NCI-H1436 treated with DMSO at 0.1 percent for 48 hours (cell line): ENCODE data around the gene ZNF165.
"Not testable (repeated sequence)": the region's sequence is repeated elsewhere in the genome, so short reads cannot be mapped to it uniquely, and the experiment has no call there.

Experiments used
- DNase-seq: peaks from one replicate; lab custom pipeline; 2025; lab: John Stamatoyannopoulos, UW

ZNF165 gene

DNA sequence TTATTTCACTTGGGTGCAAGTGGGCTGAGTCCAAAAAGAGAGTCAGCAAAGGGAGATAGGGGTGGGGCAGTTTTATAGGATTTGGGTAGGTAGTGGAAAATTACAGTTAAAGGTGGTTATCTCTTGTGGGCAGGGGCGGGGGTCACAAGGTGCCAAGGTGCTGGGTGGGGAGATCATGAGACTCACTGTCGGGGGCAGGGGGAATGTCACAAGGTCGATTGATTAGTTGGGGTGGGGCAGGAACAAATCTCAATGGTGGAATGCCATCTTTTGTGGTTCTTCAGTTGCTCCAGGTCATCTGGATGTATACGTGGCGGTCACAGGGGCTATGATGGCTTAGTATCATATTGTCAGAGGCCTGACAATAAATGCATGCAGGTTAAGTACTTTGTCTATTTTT lies 41.9 kb downstream of the ZNF165 start:
- DNase-seq, result not testable (repeated sequence)

- DNase-seq, result peak; percentile 48
Measured at GRCh38 chr6:28124350-28124970, 44.1 kb downstream of the ZNF165 start, which contains the start of gene ZSCAN16. Gene ZSCAN16, plus strand, starts transcription at chr6:28124609. Its CDS starts 835 bp downstream, at chr6:28125444.

DNA sequence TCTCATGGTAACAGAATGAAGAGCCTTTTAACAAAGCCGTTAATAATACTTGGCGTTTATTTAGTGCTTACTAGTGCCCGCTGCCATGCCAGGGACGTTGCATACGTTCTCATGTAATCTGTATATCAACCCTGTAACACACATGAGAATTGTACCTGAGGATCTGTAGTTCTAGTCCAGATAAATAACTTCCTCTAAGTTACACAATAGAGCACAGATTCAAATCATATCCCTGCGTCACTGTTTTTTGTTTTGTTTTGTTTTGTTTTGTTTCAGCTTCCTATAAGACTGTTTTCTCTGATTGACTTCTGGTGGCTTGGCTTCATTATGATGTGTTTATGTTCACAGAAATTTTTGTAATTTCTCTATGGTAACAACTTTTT lies 44.6 kb downstream of the ZNF165 start:
- no peak for DNase-seq

DNA sequence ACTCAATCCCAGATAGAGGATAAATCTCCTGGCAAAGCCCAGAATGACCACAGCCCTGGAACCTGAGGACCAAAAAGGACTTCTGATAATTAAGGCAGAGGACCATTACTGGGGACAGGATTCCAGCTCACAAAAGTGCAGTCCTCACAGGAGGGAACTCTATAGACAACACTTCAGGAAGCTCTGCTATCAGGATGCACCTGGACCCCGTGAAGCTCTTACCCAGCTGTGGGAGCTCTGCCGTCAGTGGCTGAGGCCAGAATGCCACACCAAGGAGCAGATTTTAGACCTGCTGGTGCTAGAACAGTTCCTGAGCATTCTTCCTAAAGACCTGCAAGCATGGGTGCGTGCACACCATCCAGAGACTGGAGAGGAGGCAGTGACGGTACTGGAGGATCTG lies 45.0 kb downstream of the ZNF165 start:
- DNase-seq, result no peak

GRCh38 chr6:28134015-28134414 lies 53.6 kb downstream of the ZNF165 start:
- no peak for DNase-seq

- no peak for DNase-seq
Measured at GRCh38 chr6:28134716-28135115, 54.3 kb downstream of the ZNF165 start.

DNA sequence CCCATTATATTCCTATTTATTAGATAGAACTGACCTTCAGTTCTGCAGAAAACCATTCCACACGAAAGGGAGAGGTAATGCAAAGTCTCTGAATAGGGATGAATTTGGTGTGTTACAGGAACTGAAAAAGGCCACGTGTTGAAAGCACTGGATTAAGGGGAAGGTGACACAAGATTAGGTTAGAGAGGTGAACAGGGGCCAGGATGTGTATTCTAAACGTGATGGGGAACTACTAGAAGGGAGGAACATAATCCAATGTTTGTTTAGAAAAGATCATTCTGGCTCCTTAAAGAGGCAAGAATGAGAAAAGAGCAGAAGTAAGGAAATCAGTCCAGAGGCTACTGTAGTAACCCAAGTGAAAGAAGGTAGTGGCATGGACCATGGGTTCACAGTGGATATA lies 55.0 kb downstream of the ZNF165 start:
- DNase-seq, result no peak

DNA sequence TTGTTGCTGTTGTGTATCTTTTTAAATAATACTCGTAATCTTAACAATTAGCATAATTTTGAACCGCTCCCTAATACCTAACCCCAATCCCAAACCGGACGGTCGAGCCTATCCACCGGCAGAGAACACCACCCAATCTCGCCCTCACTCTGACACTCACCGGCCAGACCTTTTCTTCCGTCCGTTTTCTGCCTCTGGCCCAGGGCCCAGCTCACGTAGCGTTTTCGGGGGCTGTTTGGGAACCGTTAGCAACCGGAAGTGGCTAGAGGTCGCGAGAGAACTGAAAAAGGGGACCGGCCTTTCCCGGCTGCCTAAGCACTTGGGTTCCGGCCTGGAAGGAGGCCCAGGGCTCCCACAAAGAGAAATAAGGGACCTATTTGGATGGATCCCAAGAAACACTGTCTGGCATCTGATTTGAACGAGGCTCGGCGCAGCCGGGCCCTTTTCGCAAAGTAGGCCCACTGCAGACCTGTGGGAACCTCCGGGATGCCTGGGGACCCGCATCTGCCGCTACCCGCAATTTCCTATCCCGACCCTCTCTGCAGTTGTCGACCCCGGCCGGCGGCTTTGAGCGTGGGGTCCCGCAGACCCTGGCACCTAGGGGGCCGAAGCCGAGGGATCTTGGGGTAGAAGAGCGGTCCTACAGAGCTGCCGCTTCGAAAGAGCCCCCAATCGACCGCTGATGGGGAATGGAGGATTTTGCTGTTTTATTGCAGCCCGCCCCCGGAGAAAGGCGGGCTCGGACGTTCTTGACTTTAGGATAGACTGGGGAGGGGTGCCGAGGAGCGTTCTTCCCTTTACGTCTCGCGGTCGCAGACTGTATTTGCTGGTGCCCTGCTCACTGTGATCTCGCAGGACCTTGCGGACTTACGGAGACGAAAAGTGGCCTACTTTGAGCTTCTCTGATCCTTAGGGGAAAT lies 56.5 kb downstream of the ZNF165 start:
- DNase-seq, result peak; percentile 24

- DNase-seq, result no peak
Measured at GRCh38 chr6:28137505-28137981, 57.2 kb downstream of the ZNF165 start.
